ENCODE results near the gene SH2D1B. TPM values are rescaled to one million over a fixed set of nuclear protein-coding genes. Genes with fewer than 3 reads are reported as not detected.

Gene SH2D1B
- total RNA-seq, 1 donor from 2014 or later, result 1.9 TPM

- Histone ChIP-seq H3K4me1 (no peaks in the 10 kb centered on the region), H3K27ac (no peak overlapping the region), H3K36me3 (no peaks in the 10 kb centered on the region), H3K27me3 (no peaks in the 10 kb centered on the region), H3K4me3 (no peak overlapping the region), H3K9me3 (no peaks in the 10 kb centered on the region)
- no peak for DNase-seq
- intact Hi-C loops (cut with DNase I), result no loop called here
- TF ChIP-seq, protein P1, sequence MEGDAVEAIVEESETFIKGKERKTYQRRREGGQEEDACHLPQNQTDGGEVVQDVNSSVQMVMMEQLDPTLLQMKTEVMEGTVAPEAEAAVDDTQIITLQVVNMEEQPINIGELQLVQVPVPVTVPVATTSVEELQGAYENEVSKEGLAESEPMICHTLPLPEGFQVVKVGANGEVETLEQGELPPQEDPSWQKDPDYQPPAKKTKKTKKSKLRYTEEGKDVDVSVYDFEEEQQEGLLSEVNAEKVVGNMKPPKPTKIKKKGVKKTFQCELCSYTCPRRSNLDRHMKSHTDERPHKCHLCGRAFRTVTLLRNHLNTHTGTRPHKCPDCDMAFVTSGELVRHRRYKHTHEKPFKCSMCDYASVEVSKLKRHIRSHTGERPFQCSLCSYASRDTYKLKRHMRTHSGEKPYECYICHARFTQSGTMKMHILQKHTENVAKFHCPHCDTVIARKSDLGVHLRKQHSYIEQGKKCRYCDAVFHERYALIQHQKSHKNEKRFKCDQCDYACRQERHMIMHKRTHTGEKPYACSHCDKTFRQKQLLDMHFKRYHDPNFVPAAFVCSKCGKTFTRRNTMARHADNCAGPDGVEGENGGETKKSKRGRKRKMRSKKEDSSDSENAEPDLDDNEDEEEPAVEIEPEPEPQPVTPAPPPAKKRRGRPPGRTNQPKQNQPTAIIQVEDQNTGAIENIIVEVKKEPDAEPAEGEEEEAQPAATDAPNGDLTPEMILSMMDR (IDR thresholded peaks at IDR 0.05), result no peak
- ATAC-seq, result no peak
Observed at GRCh38 chr1:162404550-162405160, 7.3 kb downstream of the SH2D1B start.

- DNase-seq (no peak), ATAC-seq (no peak)
- Histone ChIP-seq H3K27me3 (no peaks in the 10 kb centered on the region), H3K9me3 (no peaks in the 10 kb centered on the region), H3K27ac (no peak overlapping the region), H3K4me1 (no peaks in the 10 kb centered on the region), H3K36me3 (no peaks in the 10 kb centered on the region), H3K4me3 (no peak overlapping the region)
- TF ChIP-seq, protein P1 (IDR thresholded peaks at IDR 0.05), result no peak
- intact Hi-C loops (cut with DNase I), result no loop called here
Observed at GRCh38 chr1:162400790-162401355, 11.1 kb downstream of the SH2D1B start.

DNA sequence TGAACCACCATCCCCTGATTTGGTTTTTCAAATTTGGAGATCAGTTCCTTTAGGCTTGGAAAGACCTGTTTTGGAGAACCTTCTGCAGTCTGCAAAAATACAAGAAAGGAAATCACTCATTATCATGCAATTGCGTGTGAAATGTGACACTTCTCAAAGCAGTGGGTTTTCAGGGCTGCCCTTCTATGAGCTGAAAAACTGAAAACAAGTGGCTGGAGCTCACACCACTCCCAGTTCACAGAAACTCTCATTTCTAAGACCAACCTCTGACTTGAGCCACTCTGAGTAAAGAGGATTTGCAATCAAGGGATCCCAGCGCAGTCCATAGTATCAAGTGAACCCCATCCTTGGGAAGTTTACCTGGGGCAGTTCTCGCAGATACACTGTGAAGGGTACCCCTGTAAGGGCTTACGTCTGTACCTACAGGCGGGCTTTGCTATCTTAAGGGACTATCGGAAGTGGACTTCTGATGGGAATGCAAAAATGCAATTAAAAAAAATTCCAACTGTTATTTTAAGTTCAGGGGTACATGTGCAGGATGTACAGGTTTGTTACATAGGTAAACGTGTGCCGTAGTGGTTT lies 12.8 kb downstream of the SH2D1B start:
- H3K4me3 ChIP-seq, result no peak overlapping the region
- ATAC-seq (no peak), DNase-seq (no peak)
- no peaks in the 10 kb centered on the region for H3K4me1 ChIP-seq
- H3K27me3 ChIP-seq, result no peaks in the 10 kb centered on the region
- intact Hi-C loops (cut with DNase I), result no loop called here
- H3K27ac ChIP-seq, result no peak overlapping the region
- H3K36me3 ChIP-seq, result no peaks in the 10 kb centered on the region
- H3K9me3 ChIP-seq, result no peaks in the 10 kb centered on the region
- TF ChIP-seq, protein P1 (IDR thresholded peaks at IDR 0.05), result no peak

- TF ChIP-seq, protein P1 (IDR thresholded peaks at IDR 0.05), result no peak
- no peaks in the 10 kb centered on the region for H3K9me3 ChIP-seq
- no peaks in the 10 kb centered on the region for H3K4me1 ChIP-seq
- H3K4me3 ChIP-seq, result no peak overlapping the region
- no peak for ATAC-seq
- no peak for DNase-seq
- H3K27me3 ChIP-seq, result no peaks in the 10 kb centered on the region
- H3K27ac ChIP-seq, result no peak overlapping the region
- no peaks in the 10 kb centered on the region for H3K36me3 ChIP-seq
- intact Hi-C loops (cut with DNase I), result no loop called here
Observed at GRCh38 chr1:162397943-162398560, 13.9 kb downstream of the SH2D1B start.

- TF ChIP-seq, protein P1 (IDR thresholded peaks at IDR 0.05), result no peak
- ATAC-seq (no peak), DNase-seq (no peak)
- no peaks in the 10 kb centered on the region for H3K27me3 ChIP-seq
- intact Hi-C loops (cut with DNase I), result no loop called here
- H3K4me3 ChIP-seq, result no peak overlapping the region
- no peak overlapping the region for H3K27ac ChIP-seq
- H3K36me3 ChIP-seq, result no peaks in the 10 kb centered on the region
- no peaks in the 10 kb centered on the region for H3K9me3 ChIP-seq
- no peaks in the 10 kb centered on the region for H3K4me1 ChIP-seq
Observed at GRCh38 chr1:162397039-162397448, 14.9 kb downstream of the SH2D1B start.

Measured in upper lobe of right lung (tissue), 1 donor.